PC-3 (cell line): ENCODE measurements around the gene AKAP13. TPM values are rescaled to one million over a fixed set of nuclear protein-coding genes. Genes with fewer than 3 reads are reported as not detected.

Experiments used
- ATAC-seq: fragments of 200-7000 bp; cut with Tn5 transposase; 2 replicates; pipeline ENCODE4 v1.9.1; 2020; ENCODE audit warnings: mild to moderate bottlenecking, moderate library complexity
- BruUV-seq: library from RNA; stranded (reverse); fragments of 400-500 nt; replicated peaks from 2 replicates; lab custom pipeline; 2021; lab: Mats Ljungman, UMichigan
- CTCF ChIA-PET: fragments of 300-600 bp; sonication (Branson Sonifier 250); formaldehyde crosslinking; loops from one replicate; lab custom pipeline; 2022; ENCODE audit warnings: antibody characterized with exemption; lab: Charles Lee
- POLR2A ChIA-PET: fragments of 300-600 bp; sonication (Branson Sonifier 250); formaldehyde crosslinking; loops from one replicate; lab custom pipeline; 2022; ENCODE audit warnings: antibody characterized with exemption; ENCODE audit not compliant: unreplicated experiment; lab: Charles Lee
- DNase-seq: peaks from one replicate; pipeline ENCODE4 v3.0.0-alpha.2; 2015
- H2AFZ ChIP-seq: fragments of 300-600 bp; sonication (generic); 2 replicates; pipeline ENCODE4 v1.6.0; 2016; ENCODE audit warnings: antibody characterized with exemption, low read length
- H3F3A ChIP-seq: fragments of 300-600 bp; sonication (generic); one replicate; pipeline ENCODE4 v1.6.0; 2017; ENCODE audit warnings: antibody characterized with exemption, low read length, control low read depth, mild to moderate bottlenecking; ENCODE audit not compliant: unreplicated experiment
- H3K27ac ChIP-seq: fragments of 300-600 bp; sonication (generic); 2 replicates; pipeline ENCODE4 v1.5.1; 2016; ENCODE audit warnings: mild to moderate bottlenecking, low read length
- H3K27me3 ChIP-seq: fragments of 300-600 bp; sonication (generic); 2 replicates; pipeline ENCODE4 v1.6.1; 2016; ENCODE audit warnings: low read length, mixed read lengths
- H3K36me3 ChIP-seq: fragments of 300-600 bp; sonication (generic); 2 replicates; pipeline ENCODE4 v1.6.1; 2016; ENCODE audit warnings: low read depth, mixed run types, low read length, mixed read lengths
- H3K4me1 ChIP-seq: fragments of 300-600 bp; sonication (generic); 2 replicates; pipeline ENCODE4 v1.5.1; 2016; ENCODE audit warnings: low read length; ENCODE audit not compliant: insufficient read depth
- H3K4me2 ChIP-seq: fragments of 300-600 bp; sonication (generic); 2 replicates; pipeline ENCODE4 v1.6.0; 2016; ENCODE audit warnings: low read length
- H3K4me3 ChIP-seq: fragments of 300-600 bp; sonication (generic); 2 replicates; pipeline ENCODE4 v1.5.1; 2016; ENCODE audit warnings: mild to moderate bottlenecking, low read length, mixed read lengths
- H3K79me2 ChIP-seq: fragments of 300-600 bp; sonication (generic); 2 replicates; pipeline ENCODE4 v1.6.1; 2017; ENCODE audit warnings: low read length, mixed read lengths
- H3K9ac ChIP-seq: fragments of 300-600 bp; sonication (generic); 2 replicates; pipeline ENCODE4 v1.6.0; 2016; ENCODE audit warnings: mild to moderate bottlenecking, low read length
- H3K9me2 ChIP-seq: fragments of 300-600 bp; sonication (generic); replicated peaks from 2 replicates; pipeline ENCODE4 v1.6.1; 2016; ENCODE audit warnings: mixed run types, low read length, mixed read lengths
- H3K9me3 ChIP-seq: fragments of 300-600 bp; sonication (generic); 2 replicates; pipeline ENCODE4 v1.6.1; 2016; ENCODE audit warnings: low read length, mixed read lengths
- H4K20me1 ChIP-seq: fragments of 300-600 bp; sonication (generic); 2 replicates; pipeline ENCODE4 v1.6.1; 2016; ENCODE audit warnings: low read length, mixed read lengths
- CTCF ChIP-seq: fragments of 300-600 bp; sonication (generic); conservative IDR thresholded peaks from 2 replicates; pipeline ENCODE4 v1.5.1; 2017; ENCODE audit warnings: antibody characterized with exemption, low read depth, mild to moderate bottlenecking, low read length
- EZH2 ChIP-seq: fragments of 300-600 bp; sonication (generic); IDR thresholded peaks from one replicate; pipeline ENCODE4 v1.6.1; 2017; ENCODE audit warnings: antibody characterized with exemption, mild to moderate bottlenecking, low read length; ENCODE audit not compliant: unreplicated experiment
- EZH2phosphoT487 ChIP-seq: fragments of 300-600 bp; sonication (generic); IDR thresholded peaks from 2 replicates; pipeline ENCODE4 v1.6.1; 2018; ENCODE audit warnings: mild to moderate bottlenecking, antibody characterized with exemption, low read length, borderline replicate concordance
- intact Hi-C: fragments of 100-400 bp; cut with micrococcal nuclease; formaldehyde crosslinking; loops from 2 replicates; pipeline ENCODE4 v1.9.0; 2023
- total RNA-seq: library from RNA; depleted of rRNA; stranded (reverse); fragments of >200 nt; gene quantifications from 2 replicates; pipeline ENCODE4 v1.2.3, GENCODE V29; 2014

AKAP13 gene
- total RNA-seq, 1 experiment from 2014 or later = 36.8 TPM

DNA sequence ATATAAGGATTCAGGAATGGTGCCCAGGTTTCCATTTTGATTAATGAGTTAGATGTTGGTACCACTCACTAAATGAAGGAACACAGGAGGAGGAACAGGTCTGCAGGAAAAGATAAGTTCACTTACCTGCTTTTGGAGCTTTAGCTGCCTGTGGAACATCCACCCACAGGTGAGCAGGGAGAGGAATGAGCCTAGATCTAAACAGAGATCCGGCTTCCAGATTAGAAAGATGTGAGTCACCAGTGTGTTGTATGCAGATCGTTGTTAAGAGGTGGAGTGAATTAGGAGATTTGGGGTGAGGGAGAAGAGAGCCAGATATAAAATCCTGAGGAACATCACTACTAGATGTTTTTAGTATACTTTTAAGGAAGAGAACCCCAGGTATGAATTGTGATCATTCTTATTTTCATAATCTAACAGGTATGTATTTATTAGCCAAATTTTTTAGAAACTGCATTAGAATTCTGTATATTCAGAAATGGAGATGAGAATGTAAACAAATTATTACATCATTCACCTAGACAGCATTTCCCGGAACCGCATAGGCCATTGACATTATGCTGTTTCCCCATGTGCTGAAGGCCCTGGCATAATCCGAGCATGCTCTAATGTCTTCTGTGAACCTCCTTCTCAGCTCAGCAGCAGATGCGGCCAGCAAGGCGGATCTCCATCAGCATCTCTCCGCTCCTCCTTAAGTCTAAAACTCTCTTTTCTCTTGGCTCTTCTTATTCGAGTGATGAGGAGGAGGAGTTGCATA, 296.1 kb downstream of the AKAP13 start:
- no peaks in the 10 kb centered on the region for H3K27me3 ChIP-seq
- no peaks in the 10 kb centered on the region for H3F3A ChIP-seq
- 0 out of 2 replicates have a peak, but pooled peaks cover 3% of the 10 kb centered on the region for H3K36me3 ChIP-seq
- no peak overlapping the region for H3K4me2 ChIP-seq
- H3K9me2 ChIP-seq = no peaks in the 10 kb centered on the region
- H3K4me3 ChIP-seq = no peak overlapping the region
- ChIA-PET POLR2A (no interaction called here), CTCF (no interaction called here)
- no peak overlapping the region for H2AFZ ChIP-seq
- H3K79me2 ChIP-seq = no peaks in the 10 kb centered on the region
- H4K20me1 ChIP-seq = no peaks in the 10 kb centered on the region
- no TSS peak for BruUV-seq
- no peak for TF ChIP-seq EZH2
- TF ChIP-seq EZH2phosphoT487 = no peak
- no peak for TF ChIP-seq CTCF
- no peak overlapping the region for H3K27ac ChIP-seq
- DNase-seq = peak; percentile 49
- H3K9ac ChIP-seq = no peak overlapping the region
- H3K9me3 ChIP-seq = no peaks in the 10 kb centered on the region
- H3K4me1 ChIP-seq = peaks cover 10% of the 10 kb centered on the region
- intact Hi-C loops = no loop called here
- ATAC-seq = no peak

GRCh38 chr15:85679231-85679630, 298.8 kb downstream of the AKAP13 start:
- Histone ChIP-seq H2AFZ (no peak overlapping the region), H3K9me3 (no peaks in the 10 kb centered on the region), H3K4me1 (peaks cover 10% of the 10 kb centered on the region), H3K4me2 (no peak overlapping the region), H3K4me3 (no peak overlapping the region), H3K79me2 (no peaks in the 10 kb centered on the region), H3K27me3 (no peaks in the 10 kb centered on the region), H4K20me1 (no peaks in the 10 kb centered on the region), H3K9me2 (no peaks in the 10 kb centered on the region), H3K36me3 (0 out of 2 replicates have a peak, but pooled peaks cover 3% of the 10 kb centered on the region), H3K27ac (no peak overlapping the region), H3F3A (no peaks in the 10 kb centered on the region), H3K9ac (no peak overlapping the region)
- DNase-seq = no peak
- no TSS peak for BruUV-seq
- TF ChIP-seq CTCF (no peak), EZH2phosphoT487 (no peak), EZH2 (no peak)
- ATAC-seq = no peak
- intact Hi-C loops = no loop called here
- POLR2A ChIA-PET = no interaction called here
- CTCF ChIA-PET = no interaction called here

DNA sequence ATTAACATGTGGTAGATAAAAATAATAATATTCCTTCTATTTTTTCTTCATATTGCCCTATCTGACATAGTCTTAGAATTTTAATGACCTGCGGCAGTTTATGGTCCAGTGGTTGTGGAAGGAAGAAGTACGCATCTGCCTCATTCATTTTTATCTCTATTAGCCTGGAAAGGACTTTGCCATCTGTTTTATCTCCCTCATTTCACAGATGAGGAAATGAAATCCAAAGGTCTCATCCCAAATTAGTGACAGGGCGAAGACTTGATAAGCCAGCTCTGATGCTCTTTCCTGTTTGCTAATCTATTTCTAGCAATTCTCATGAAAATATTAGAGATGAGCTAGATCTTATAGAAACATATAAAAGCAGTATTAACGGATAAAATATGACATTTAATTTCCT, 301.0 kb downstream of the AKAP13 start:
- Histone ChIP-seq H3K36me3 (peaks cover 9% of the 10 kb centered on the region; the same call in 1 of the 2 replicates), H4K20me1 (no peaks in the 10 kb centered on the region), H3K9me2 (no peaks in the 10 kb centered on the region), H3K9me3 (no peaks in the 10 kb centered on the region), H3K9ac (no peak overlapping the region), H3K27me3 (no peaks in the 10 kb centered on the region), H3K27ac (no peak overlapping the region), H2AFZ (no peak overlapping the region), H3F3A (no peaks in the 10 kb centered on the region), H3K4me2 (no peak overlapping the region), H3K4me1 (peaks cover 5% of the 10 kb centered on the region), H3K4me3 (no peak overlapping the region), H3K79me2 (no peaks in the 10 kb centered on the region)
- ATAC-seq (no peak), DNase-seq (no peak)
- ChIA-PET CTCF (no interaction called here), POLR2A (no interaction called here)
- BruUV-seq = no TSS peak
- intact Hi-C loops = no loop called here
- no peak for TF ChIP-seq EZH2
- no peak for TF ChIP-seq EZH2phosphoT487
- no peak for TF ChIP-seq CTCF
